Measurements from ENCODE around the gene HOXC5. TPM values are rescaled to one million over a fixed set of nuclear protein-coding genes. Genes with fewer than 3 reads are reported as not detected.

HOXC5 gene
- total RNA-seq, 1 donor from 2014 or later: not detected

DNA sequence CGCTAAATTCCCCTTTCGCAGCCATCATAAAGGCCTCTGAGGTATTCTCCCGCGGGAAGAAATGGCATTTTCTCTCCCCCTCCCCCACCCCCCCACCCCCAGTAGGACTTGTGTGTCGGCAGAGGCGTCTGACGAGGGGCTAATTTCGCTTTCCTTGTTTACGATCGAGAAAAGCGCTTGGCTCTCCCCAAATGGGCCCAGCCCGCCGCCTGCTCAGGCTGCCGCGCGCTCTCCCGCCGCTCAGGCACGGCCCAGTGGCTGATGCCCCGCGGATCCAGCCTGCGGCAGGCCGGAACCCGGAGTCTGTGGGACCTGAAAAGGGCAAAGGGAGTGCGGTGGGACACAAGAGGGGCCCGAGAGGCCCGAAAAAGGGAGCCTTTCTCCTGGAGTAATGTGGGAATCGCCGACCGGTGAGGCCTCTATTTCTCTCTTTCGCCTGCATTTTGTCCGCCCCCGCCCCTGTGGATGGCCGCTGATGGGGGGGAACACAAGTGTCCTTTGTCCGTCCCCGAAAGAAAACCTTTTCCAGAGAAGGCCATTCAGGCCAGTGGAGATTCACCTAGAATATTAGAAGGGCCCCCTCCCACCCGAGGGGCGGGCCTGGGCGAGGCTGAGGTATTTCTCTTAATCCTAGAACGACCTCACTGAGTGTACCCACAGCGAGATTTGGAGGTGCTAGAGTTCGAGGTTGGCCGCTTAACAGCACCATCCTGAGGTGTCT lies 13.6 kb upstream of the HOXC5 start:
- H3K4me3 Mint-ChIP-seq (ENCODE audit: unreplicated experiment): peak overlapping the region; percentile 22
- peaks cover 83% of the 10 kb centered on the region for H3K27me3 Mint-ChIP-seq (ENCODE audit: unreplicated experiment)
- TF ChIP-seq, protein P1, sequence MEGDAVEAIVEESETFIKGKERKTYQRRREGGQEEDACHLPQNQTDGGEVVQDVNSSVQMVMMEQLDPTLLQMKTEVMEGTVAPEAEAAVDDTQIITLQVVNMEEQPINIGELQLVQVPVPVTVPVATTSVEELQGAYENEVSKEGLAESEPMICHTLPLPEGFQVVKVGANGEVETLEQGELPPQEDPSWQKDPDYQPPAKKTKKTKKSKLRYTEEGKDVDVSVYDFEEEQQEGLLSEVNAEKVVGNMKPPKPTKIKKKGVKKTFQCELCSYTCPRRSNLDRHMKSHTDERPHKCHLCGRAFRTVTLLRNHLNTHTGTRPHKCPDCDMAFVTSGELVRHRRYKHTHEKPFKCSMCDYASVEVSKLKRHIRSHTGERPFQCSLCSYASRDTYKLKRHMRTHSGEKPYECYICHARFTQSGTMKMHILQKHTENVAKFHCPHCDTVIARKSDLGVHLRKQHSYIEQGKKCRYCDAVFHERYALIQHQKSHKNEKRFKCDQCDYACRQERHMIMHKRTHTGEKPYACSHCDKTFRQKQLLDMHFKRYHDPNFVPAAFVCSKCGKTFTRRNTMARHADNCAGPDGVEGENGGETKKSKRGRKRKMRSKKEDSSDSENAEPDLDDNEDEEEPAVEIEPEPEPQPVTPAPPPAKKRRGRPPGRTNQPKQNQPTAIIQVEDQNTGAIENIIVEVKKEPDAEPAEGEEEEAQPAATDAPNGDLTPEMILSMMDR (IDR thresholded peaks at IDR 0.05): no peak
- H3K27ac Mint-ChIP-seq (ENCODE audit: unreplicated experiment): no peak overlapping the region
- H3K9me3 Mint-ChIP-seq (ENCODE audit: unreplicated experiment): no peaks in the 10 kb centered on the region
- H3K4me1 Mint-ChIP-seq (ENCODE audit: unreplicated experiment): peaks cover 16% of the 10 kb centered on the region
- no peak for DNase-seq (ENCODE audit: extremely low spot score, unreplicated experiment)
- H3K36me3 Mint-ChIP-seq (ENCODE audit: unreplicated experiment): no peaks in the 10 kb centered on the region

DNA sequence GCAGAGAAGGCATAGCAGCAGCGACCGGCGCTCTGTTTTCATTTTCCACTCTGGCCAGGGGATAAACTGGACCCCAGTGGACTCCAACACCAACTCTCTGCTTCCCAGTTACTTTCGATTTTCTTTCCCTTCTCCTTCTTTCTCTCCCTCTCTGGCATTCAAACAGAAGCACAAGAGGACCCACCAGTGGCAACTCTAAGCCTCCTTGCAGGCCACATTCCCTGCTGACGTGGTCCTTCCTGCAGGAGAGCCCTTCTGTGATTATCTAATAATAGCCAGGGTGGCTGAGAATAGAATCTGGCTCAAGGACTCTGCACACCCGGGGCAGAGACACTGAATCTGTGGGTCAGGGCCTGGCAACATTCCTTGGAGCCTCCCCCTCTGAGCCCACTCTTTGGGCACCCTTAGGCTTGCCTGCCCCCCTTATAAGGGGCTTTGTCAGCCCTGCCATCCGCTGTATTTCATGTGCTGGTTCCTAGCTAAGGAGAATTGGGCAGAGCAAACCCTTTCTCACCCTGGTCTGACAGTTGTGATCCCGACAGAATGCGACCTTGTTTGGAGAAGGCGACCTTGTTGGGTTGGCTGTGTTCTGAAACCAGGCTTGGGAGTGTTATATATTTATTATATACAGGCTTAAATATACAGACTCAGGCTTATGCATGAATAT lies 12.8 kb upstream of the HOXC5 start:
- Mint-ChIP-seq H3K4me3 (ENCODE audit: unreplicated experiment) (peak overlapping the region; percentile 46), H3K9me3 (ENCODE audit: unreplicated experiment) (no peaks in the 10 kb centered on the region), H3K4me1 (ENCODE audit: unreplicated experiment) (peaks cover 16% of the 10 kb centered on the region), H3K36me3 (ENCODE audit: unreplicated experiment) (no peaks in the 10 kb centered on the region), H3K27ac (ENCODE audit: unreplicated experiment) (no peak overlapping the region), H3K27me3 (ENCODE audit: unreplicated experiment) (peaks cover 82% of the 10 kb centered on the region)
- no peak for DNase-seq (ENCODE audit: extremely low spot score, unreplicated experiment)
- TF ChIP-seq, protein P1 (IDR thresholded peaks at IDR 0.05): no peak

DNA sequence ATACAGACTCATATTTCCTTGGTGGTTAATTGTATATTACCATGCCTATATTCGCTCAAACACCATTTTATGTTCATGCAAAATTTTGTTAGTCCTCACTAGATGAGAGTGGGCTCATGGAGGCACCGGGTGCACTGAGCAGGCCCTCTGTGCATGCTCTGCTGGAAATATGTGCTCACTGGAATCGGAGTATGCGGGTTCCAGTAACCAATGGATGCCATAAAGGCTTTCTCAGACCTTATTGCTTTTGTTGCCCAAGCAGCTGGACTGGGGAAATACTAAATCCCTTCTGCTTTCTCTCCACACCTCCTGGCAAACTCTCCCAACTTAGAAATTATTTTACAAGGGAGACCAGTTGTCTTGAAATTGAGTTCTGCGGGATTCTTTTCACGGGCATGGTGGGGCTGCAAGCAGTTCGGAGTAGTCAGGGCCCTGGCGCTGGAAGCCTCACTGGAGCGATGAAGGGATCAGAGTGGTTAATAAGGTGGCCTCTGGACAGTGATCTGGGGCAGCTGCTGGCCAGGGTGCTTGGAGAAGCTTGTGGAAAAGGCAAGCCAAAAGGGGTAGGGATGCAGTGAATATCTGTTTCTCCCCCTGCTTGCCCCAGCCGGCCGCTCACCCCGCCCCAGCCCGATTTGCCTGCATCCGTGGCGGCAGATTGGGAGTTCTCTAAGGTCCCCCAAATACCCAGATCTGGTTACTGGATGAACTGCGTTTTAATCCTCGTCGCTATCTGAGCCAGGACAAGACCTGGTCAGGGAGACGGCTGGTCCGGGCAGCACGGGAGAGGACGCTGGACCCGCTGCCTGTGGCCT lies 12.1 kb upstream of the HOXC5 start:
- H3K9me3 Mint-ChIP-seq (ENCODE audit: unreplicated experiment): no peaks in the 10 kb centered on the region
- peaks cover 16% of the 10 kb centered on the region for H3K4me1 Mint-ChIP-seq (ENCODE audit: unreplicated experiment)
- H3K27ac Mint-ChIP-seq (ENCODE audit: unreplicated experiment): no peak overlapping the region
- TF ChIP-seq, protein P1 (IDR thresholded peaks at IDR 0.05): no peak
- no peak for DNase-seq (ENCODE audit: extremely low spot score, unreplicated experiment)
- H3K4me3 Mint-ChIP-seq (ENCODE audit: unreplicated experiment): no peak overlapping the region
- peaks cover 81% of the 10 kb centered on the region for H3K27me3 Mint-ChIP-seq (ENCODE audit: unreplicated experiment)
- H3K36me3 Mint-ChIP-seq (ENCODE audit: unreplicated experiment): no peaks in the 10 kb centered on the region

DNA sequence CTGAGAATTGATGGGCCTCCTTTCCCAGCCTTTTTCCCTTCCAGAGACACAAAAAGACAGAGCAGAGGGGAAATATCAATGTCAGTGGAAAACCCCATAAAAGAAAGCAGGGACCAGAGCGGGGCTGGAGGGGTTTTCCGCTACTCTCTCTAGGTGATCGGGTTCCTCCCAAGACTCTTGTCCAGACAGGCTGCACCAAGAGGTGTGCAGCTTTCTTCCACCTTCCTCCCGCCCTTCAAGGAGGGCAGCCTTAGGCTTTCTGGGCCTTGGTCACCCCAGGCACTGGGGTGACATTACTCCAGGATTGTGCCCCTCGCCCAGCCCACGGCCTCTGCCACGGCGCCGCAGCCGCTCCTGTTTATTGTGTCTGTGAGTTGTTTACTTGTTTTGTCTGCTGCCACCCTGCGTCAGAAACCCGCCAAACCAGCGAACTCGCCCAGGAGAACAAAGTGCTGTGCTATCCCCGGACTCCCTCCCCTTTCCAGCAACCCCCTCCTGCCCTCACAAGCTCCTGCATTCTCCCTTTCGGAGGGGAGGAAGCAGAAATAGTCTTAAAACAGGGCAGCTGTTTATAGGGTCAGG lies 11.3 kb upstream of the HOXC5 start:
- no peaks in the 10 kb centered on the region for H3K36me3 Mint-ChIP-seq (ENCODE audit: unreplicated experiment)
- DNase-seq (ENCODE audit: extremely low spot score, unreplicated experiment): no peak
- no peaks in the 10 kb centered on the region for H3K9me3 Mint-ChIP-seq (ENCODE audit: unreplicated experiment)
- TF ChIP-seq, protein P1 (IDR thresholded peaks at IDR 0.05): no peak
- H3K4me1 Mint-ChIP-seq (ENCODE audit: unreplicated experiment): peaks cover 16% of the 10 kb centered on the region
- H3K27ac Mint-ChIP-seq (ENCODE audit: unreplicated experiment): no peak overlapping the region
- no peak overlapping the region for H3K4me3 Mint-ChIP-seq (ENCODE audit: unreplicated experiment)
- peaks cover 81% of the 10 kb centered on the region for H3K27me3 Mint-ChIP-seq (ENCODE audit: unreplicated experiment)
